K562 (cell line): ENCODE data around the gene KNSTRN. TPM values are rescaled to one million over a fixed set of nuclear protein-coding genes. Genes with fewer than 3 reads are reported as not detected.

Experiments
- CREM ChIP-seq: IDR thresholded peaks from 2 replicates; pipeline ENCODE4 v1.6.1; 2014; ENCODE audit warnings: antibody characterized with exemption, low read depth
- CXXC5 ChIP-seq: fragments of 250-450 bp; sonication (Bioruptor Pico); IDR thresholded peaks from 2 replicates; pipeline ENCODE4 v1.8.0; 2022; ENCODE audit warnings: inconsistent platforms, mild to moderate bottlenecking, moderate library complexity
- NFRKB ChIP-seq: fragments of 450-650 bp; IDR thresholded peaks from 2 replicates; pipeline ENCODE4 v1.6.1; 2016; ENCODE audit warnings: low read depth
- PHF20 ChIP-seq: fragments of 450-650 bp; IDR thresholded peaks from 2 replicates; pipeline ENCODE4 v1.6.1; 2018; ENCODE audit not compliant: partially characterized antibody
- RFX7 ChIP-seq: fragments of 250-450 bp; sonication (Bioruptor Pico); IDR thresholded peaks from 2 replicates; pipeline ENCODE4 v1.5.1; 2021; ENCODE audit warnings: mild to moderate bottlenecking
- XRCC5 ChIP-seq: fragments of 200-400 bp; formaldehyde crosslinking; IDR thresholded peaks from 2 replicates; pipeline ENCODE4 v1.6.1; 2017; ENCODE audit warnings: low read depth, mild to moderate bottlenecking, low read length
- polyA plus RNA-seq, 8 experiments: library from polyadenylated mRNA; depleted of rRNA in 4 of 8; stranded (reverse) in 5 of 8; unstranded in 3 of 8; fragments of >200 nt; fragmentation: Nextera tagmentation in 2 of 8; fragmentation: Illumina TruSeq in 1 of 8; extraction: Ambion mirVana in 2 of 8; extraction: Trizol in 1 of 8; gene quantifications; 2 replicates each; pipeline versions ENCODE4 v1.2.1 to v1.2.3, GENCODE V29; 2011 to 2014; ENCODE audit warnings: inconsistent platforms in 1 of 8, missing spikeins in 1 of 8
- total RNA-seq, 7 experiments: library from RNA; depleted of rRNA in 6 of 7; stranded (reverse); fragments of >200 nt in 6 of 7; fragmentation: Illumina TruSeq in 2 of 7; extraction: Trizol in 2 of 7; gene quantifications; 2 replicates each; pipeline versions ENCODE4 v1.2.1 to v1.2.3, GENCODE V29; 2011 to 2021; ENCODE audit warnings: low replicate concordance in 1 of 7
- TF ChIP-seq, protein P1 (sequence below), 2 experiments: fragments of 450-650 bp; formaldehyde crosslinking in 1 of 2; IDR thresholded peaks; 2 replicates each; pipeline versions ENCODE4 v1.4.0 to v1.6.1; 2014 to 2020; ENCODE audit warnings: mild to moderate bottlenecking in 2 of 2, borderline replicate concordance in 1 of 2, low read depth in 1 of 2
- TF ChIP-seq, protein P2 (sequence below): fragments of 450-650 bp; formaldehyde crosslinking; IDR thresholded peaks from 2 replicates; pipeline ENCODE4 v1.4.0; 2020; ENCODE audit warnings: mild to moderate bottlenecking
- TF ChIP-seq, protein P3 (sequence below): fragments of 250-450 bp; sonication (Bioruptor Pico); IDR thresholded peaks from 2 replicates; pipeline ENCODE4 v1.5.0; 2020; ENCODE audit warnings: mild to moderate bottlenecking
- TF ChIP-seq, protein P4 (sequence below): sonication (generic); formaldehyde crosslinking; IDR thresholded peaks from 2 replicates; pipeline ENCODE4 v1.8.1; 2023; ENCODE audit warnings: mild to moderate bottlenecking, missing genetic modification reagents
- TF ChIP-seq, protein P5 (sequence below): fragments of 250-450 bp; sonication (Bioruptor Pico); IDR thresholded peaks from 2 replicates; pipeline ENCODE4 v1.8.0; 2022; ENCODE audit warnings: inconsistent platforms

KNSTRN gene
- total and polyA plus RNA-seq, 9 of the 15 experiments (the other 6 are each of a cell fraction or from before 2014, with no cell fraction given): 48.7 to 88.2 (median 66.3) TPM

DNA sequence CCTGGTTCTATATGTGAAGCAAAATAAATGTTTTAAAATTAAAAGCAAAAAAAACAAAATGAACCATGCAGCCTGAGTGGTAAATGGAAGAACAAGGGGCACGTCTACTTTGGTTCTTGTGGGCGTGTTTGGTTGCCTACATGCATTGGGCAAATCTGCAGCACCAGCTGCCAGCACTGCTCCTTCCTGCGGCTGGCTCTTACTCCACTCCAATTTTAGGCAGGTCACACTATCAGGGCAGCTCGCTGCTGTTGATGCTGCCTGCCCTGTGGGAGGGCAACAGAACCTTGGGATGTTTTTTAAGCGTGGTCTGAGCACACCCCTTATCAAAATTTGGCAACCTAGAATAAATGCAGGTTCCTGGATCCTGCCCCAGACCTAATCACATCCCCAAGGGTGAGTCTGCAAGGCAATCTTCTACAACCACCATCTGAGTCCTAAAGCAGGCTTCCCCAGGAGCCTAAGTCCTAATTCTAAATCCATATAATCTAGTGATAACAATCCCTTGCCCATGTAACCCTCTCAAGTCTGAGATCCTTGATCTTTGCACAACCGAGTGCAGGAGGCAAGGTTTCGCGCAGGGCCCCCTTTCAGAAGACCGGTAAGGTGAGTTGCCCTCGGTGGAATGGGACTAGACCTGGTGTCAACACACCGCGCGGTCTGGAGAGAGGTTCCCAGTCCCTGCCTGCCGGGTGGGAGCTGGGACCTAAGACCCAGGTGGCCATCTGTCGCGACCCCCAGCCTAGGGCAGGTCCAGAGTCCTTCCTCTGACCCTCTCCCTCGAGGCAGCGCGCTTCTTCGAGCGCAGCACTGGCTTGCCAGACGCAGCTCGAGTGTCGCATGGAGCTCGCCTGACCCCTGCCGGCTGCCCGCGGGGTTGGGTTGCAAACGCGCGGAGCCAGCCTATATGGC, 39.0 kb downstream of the KNSTRN start (continued):
- TF ChIP-seq, protein P1, sequence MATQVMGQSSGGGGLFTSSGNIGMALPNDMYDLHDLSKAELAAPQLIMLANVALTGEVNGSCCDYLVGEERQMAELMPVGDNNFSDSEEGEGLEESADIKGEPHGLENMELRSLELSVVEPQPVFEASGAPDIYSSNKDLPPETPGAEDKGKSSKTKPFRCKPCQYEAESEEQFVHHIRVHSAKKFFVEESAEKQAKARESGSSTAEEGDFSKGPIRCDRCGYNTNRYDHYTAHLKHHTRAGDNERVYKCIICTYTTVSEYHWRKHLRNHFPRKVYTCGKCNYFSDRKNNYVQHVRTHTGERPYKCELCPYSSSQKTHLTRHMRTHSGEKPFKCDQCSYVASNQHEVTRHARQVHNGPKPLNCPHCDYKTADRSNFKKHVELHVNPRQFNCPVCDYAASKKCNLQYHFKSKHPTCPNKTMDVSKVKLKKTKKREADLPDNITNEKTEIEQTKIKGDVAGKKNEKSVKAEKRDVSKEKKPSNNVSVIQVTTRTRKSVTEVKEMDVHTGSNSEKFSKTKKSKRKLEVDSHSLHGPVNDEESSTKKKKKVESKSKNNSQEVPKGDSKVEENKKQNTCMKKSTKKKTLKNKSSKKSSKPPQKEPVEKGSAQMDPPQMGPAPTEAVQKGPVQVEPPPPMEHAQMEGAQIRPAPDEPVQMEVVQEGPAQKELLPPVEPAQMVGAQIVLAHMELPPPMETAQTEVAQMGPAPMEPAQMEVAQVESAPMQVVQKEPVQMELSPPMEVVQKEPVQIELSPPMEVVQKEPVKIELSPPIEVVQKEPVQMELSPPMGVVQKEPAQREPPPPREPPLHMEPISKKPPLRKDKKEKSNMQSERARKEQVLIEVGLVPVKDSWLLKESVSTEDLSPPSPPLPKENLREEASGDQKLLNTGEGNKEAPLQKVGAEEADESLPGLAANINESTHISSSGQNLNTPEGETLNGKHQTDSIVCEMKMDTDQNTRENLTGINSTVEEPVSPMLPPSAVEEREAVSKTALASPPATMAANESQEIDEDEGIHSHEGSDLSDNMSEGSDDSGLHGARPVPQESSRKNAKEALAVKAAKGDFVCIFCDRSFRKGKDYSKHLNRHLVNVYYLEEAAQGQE (IDR thresholded peaks at IDR 0.05; ENCODE audit: borderline replicate concordance): peak; percentile 87
- TF ChIP-seq, protein P1 (CRISPR knock-in tag; IDR thresholded peaks at IDR 0.05; ENCODE audit: low read depth): no peak
- peak; percentile 53; the same call in 1 of the 2 replicates for TF ChIP-seq CXXC5 (CRISPR knock-in tag)
- TF ChIP-seq, protein P2, sequence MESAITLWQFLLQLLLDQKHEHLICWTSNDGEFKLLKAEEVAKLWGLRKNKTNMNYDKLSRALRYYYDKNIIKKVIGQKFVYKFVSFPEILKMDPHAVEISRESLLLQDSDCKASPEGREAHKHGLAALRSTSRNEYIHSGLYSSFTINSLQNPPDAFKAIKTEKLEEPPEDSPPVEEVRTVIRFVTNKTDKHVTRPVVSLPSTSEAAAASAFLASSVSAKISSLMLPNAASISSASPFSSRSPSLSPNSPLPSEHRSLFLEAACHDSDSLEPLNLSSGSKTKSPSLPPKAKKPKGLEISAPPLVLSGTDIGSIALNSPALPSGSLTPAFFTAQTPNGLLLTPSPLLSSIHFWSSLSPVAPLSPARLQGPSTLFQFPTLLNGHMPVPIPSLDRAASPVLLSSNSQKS (CRISPR knock-in tag): no peak
- TF ChIP-seq, protein P3, sequence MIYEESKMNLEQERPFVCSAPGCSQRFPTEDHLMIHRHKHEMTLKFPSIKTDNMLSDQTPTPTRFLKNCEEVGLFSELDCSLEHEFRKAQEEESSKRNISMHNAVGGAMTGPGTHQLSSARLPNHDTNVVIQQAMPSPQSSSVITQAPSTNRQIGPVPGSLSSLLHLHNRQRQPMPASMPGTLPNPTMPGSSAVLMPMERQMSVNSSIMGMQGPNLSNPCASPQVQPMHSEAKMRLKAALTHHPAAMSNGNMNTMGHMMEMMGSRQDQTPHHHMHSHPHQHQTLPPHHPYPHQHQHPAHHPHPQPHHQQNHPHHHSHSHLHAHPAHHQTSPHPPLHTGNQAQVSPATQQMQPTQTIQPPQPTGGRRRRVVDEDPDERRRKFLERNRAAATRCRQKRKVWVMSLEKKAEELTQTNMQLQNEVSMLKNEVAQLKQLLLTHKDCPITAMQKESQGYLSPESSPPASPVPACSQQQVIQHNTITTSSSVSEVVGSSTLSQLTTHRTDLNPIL: no peak
- no peak for TF ChIP-seq PHF20
- TF ChIP-seq, protein P4, sequence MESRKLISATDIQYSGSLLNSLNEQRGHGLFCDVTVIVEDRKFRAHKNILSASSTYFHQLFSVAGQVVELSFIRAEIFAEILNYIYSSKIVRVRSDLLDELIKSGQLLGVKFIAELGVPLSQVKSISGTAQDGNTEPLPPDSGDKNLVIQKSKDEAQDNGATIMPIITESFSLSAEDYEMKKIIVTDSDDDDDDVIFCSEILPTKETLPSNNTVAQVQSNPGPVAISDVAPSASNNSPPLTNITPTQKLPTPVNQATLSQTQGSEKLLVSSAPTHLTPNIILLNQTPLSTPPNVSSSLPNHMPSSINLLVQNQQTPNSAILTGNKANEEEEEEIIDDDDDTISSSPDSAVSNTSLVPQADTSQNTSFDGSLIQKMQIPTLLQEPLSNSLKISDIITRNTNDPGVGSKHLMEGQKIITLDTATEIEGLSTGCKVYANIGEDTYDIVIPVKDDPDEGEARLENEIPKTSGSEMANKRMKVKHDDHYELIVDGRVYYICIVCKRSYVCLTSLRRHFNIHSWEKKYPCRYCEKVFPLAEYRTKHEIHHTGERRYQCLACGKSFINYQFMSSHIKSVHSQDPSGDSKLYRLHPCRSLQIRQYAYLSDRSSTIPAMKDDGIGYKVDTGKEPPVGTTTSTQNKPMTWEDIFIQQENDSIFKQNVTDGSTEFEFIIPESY (CRISPR knock-in tag): peak; percentile 79; the same call in 1 of the 2 replicates
- TF ChIP-seq, protein P5, sequence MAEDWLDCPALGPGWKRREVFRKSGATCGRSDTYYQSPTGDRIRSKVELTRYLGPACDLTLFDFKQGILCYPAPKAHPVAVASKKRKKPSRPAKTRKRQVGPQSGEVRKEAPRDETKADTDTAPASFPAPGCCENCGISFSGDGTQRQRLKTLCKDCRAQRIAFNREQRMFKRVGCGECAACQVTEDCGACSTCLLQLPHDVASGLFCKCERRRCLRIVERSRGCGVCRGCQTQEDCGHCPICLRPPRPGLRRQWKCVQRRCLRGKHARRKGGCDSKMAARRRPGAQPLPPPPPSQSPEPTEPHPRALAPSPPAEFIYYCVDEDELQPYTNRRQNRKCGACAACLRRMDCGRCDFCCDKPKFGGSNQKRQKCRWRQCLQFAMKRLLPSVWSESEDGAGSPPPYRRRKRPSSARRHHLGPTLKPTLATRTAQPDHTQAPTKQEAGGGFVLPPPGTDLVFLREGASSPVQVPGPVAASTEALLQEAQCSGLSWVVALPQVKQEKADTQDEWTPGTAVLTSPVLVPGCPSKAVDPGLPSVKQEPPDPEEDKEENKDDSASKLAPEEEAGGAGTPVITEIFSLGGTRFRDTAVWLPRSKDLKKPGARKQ (CRISPR knock-in tag): peak; percentile 95
- TF ChIP-seq CREM: peak; percentile 61
- no peak for TF ChIP-seq NFRKB
- 0 out of 2 replicates have a peak, but pooled peaks have one; percentile 31 for TF ChIP-seq XRCC5
- TF ChIP-seq RFX7 (CRISPR knock-in tag): no peak
